ENCODE results near the gene GOLGA3.
"Not testable (repeated sequence)": the region's sequence is repeated elsewhere in the genome, so short reads cannot be mapped to it uniquely, and the experiment has no call there.

GOLGA3 gene

DNA sequence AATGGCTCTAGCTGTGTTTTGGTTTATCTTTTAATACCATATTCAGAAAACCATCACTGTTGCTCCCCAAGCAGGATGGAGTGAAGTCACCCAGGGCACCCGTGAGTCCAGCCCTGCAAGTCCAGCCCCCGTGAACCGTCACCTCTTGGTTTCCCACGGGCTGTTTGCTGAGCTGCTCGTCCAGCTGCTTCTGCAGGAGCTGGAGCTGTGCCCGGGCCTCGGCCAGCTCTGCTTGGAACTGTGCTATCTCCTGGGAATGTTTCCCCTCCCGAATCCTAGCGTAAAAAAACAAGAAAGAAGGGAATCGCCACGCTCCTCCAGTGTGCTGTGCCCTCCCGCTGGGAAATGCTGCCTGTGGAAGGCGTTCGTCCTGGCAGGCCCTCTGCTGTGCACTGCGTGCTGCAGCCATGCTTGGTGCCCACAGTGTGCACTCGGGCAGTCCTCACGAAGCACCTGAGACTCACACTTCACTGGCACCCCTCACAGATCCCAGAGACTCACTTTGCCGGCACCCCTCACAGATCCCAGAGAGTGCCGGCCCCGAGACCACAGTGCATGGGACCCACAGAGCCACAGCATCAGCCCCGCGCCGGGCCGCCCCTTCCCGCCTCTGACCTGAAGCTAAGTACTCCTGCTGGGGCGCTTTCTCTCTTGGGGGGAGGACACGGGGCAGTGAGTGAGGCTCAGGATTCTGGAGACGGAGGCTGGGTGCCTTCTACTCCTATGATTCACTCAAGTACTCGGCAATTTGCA is 51.7 kb downstream of the GOLGA3 start:
- DNase-seq = no peak

- DNase-seq = not testable (repeated sequence)
Observed at GRCh38 chr12:132776230-132776625, 52.4 kb downstream of the GOLGA3 start.

DNA sequence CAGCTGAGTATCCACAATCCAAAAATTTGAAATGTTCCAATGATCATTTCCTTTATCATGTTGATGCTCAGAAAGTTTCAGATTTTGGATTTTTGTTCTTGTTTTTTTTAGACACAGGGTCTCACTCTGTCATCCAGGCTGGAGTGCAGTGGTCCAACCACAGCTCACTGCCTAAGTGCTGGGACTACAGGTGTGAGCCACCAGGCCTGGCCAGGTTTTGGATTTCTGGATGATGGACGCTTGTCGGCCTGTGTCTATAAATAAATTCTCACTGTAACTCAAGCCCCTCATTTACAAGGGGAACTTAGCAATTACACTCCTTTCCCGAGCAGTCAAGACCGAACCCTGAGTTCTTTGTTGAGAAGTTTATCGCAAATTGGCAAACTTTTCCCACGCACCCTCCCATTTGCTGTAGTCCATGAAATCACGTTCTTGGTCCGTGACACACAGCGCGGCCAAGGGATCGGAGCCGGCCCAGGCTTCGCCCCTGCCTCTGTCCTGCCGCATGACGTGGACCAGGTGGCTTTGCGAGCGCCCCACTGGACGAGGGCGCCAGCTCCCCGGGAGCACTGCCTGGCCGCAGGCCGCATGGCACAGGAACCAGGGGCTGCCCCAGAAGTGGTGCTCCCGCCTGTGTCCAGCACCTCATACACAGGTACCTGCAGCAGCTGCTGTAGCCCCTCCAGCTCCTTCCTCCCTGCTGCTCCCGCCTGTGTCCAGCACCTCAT is 53.0 kb downstream of the GOLGA3 start:
- DNase-seq = no peak

DNA sequence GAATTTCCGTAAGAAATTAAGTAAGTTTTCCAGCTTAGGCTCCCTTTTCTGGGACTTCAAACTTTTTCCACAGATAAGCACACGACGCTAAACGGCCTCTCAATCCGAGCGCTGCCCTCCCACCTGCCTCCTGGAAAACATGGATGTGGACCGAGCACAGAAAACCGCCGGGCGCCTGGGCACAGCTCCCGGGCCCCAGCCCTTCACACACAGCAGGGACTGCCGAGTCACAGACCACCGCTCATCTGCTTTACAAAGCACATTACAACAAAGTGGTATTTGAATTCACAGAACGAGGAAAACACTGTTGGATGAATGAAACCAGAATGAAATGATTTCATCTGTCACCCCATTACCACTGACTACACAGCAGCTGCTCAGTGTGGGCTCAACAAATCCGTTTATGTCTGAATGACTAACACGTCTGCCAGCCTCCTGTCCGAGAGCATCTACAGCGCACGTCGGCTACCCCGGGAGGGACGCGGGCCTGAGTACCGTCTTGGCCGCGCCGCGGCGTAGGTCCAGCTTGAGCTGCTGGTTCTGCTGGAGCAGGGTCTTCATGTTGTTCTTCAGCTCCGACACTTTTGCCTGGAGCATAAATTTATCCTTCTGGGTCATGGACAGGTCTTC is 53.9 kb downstream of the GOLGA3 start:
- no peak for DNase-seq

DNA sequence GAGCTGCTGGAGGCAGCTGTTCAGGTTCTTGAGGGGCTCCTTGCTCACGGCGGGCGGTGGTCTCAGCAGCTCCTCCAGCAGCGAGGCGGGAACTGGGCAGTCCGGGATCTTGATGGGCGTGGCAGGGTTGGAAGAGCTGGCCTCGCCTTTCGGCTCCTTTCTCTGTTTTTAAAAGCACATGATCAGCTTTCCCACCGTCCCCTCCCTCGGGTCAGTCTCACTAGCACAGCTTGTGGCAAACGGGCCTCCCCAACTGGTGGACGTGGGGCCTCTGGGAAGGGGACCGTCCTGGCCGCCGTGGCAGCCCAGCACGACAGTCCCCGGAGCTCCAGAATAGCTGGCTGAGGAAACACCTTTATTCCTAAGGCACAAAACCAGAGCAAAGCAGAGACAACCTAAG is 54.5 kb downstream of the GOLGA3 start:
- no peak for DNase-seq

DNA sequence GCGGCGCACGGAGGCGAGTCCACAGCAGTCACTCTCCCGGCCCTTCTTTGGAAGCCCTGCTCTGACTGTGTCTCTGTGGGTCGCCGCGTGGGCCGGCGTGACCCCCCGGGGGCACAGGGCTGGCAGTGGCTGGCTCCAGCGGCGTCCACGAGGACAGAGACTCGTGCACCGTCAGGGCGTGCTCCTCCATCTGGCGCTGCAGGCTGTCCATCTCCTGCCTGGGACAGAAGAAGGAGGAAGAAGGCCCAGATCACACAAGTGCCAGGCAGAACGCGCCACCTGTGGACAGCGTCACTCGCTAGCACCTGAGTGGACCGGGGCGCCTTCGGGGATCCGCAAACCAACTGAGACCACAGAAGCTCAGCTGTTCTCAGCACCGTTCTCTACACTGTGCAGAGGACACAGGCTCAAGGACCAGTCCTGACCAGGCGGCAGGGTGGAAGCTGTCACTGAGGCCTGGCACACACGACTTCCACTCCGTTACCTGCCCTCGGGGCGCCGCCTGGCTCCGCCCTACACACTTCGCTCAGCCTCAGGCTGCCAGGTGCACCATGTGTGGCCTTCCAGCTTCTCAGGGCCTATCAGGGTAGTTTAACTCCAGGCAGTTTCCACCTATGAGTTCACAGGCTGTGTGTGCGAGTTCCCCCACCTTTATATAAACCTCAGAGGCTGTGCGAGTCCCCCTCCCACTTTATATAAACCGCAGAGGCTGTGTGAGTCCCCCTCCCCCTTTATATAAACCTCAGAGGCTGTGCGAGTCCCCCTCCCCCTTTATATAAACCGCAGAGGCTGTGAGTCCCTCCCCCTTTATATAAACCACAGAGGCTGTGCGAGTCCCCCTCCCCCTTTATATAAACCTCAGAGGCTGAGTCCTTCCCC is 55.4 kb downstream of the GOLGA3 start:
- DNase-seq = peak; percentile 22

- peak; percentile 60 for DNase-seq
Observed at GRCh38 chr12:132772606-132773005, 56.1 kb downstream of the GOLGA3 start.

GRCh38 chr12:132771126-132771838 is 57.4 kb downstream of the GOLGA3 start:
- peak; percentile 67 for DNase-seq

- DNase-seq = no peak
Observed at GRCh38 chr12:132766380-132767085, 62.1 kb downstream of the GOLGA3 start.

- no peak for DNase-seq
Observed at GRCh38 chr12:132765361-132765760, 63.3 kb downstream of the GOLGA3 start.

DNA sequence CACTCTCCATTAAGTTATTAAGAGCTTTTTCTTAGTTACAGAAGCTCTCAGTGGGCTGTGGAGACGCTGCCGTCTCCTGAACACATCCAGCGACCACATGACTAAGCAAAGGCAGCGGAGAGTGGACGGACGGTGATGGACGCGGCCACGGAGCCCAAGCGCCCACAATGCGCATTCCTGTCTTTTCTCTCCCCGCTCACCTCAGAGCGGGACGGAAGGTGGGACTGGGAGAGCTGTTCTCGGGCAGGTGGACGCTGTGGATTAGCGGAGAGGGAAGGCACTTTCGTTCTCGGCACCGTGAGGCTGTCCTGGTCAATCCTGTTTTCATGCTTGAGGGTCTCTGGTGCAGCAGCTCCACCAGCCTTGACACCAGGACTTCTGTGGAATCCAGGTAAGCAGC is 64.4 kb downstream of the GOLGA3 start:
- DNase-seq = no peak

DNA sequence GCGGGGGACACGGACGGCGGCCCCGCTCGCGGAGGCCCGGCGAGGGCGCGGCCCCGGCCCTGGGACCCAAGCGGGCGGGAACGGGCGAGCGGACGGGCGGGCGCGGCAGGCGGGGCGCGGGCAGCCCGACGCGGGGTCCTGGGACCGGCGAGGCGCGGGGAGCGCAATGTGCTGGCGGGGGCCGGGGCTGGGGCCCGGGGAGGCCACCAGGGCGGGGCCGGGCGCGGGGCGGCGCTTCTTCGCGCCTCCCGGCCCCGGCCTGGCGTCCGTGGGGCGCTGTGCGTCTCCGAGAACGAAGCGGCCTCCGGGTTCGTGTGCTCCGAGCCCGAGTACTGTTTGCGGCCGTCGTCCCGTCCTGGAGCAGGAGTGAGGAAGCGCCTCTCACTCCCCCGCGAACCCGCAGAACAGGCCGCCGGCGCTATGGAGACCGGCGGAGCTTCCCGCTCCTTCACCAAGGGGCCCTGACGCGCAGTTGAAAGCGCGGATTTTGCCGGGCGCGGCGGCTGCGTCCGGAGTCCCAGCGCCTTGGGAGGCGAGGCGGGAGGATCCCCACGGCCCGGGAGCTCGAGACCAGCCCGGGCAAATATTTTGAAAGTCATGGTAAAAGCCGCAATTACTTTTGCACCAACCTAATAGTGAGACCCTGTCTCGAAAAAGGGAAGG is 66.6 kb downstream of the GOLGA3 start:
- DNase-seq = peak; percentile 87

DNA sequence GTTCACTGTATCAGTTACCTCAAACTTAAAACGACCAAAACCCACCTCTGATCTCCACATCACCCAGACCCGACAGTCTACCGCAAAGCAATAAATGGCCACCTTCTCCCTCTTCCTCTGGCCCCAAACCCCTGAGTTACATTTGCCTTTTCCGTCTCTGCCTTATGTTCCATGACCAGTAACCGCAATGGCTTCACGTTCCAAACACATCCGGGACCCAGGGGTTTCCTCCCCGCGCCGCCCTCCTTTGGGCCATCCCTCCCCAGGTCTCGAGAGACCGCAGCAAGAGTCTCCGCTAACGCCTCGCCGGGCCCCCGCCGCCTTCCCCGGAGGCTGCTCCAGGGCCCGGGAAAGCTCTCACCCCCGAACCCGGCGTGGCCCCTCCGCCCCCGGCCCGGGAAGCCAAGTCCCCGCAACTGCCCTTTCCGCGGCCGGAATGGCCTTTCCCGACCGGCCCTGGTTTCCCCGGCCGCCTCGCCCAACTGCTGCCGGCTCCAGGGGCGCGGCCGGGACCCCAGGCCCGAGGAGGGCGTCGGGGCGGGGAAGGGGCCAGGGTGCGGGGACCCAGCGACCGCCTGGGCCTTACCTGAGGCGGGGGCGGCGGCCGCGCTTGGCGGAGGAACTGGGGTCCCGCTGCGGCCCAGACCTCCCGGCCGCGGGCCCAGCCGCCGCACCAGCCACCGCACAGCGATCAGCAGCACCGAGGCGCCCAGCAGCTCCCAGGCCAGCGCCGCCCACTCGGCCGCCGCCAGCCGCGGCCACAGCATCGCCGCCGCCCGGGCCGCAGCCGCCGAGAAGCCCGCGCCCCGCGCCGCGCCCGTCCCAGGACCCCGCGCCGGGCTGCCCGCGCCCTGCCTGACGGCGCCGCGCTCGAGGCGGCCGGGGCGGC is 67.4 kb downstream of the GOLGA3 start, which contains the start of gene ANKLE2:
ANKLE2 (minus strand) TSS at position 801 of the 889 bp plus-strand sequence; CDS start at position 767, 34 bp downstream.
- peak; percentile 45 for DNase-seq

DNA sequence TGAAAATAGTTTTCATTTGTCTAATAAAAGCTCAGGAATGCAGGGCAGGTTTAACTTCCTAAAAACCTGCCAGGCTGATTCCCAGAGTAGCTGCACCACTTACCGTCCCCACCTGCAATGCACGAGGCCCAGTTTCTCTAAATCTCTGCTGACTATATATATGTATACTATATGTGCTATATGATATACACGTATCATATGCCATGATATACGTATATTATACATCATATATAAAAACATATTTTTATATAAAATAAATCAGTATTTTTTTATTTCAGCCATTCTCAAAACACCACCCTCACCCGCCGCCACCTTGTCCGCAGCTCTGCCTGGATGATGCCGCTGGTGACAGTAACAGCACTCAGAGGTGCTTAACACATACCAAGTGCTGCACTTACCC is 69.3 kb downstream of the GOLGA3 start:
- no peak for DNase-seq

- DNase-seq = not testable (repeated sequence)
Observed at GRCh38 chr12:132758825-132759224, 69.8 kb downstream of the GOLGA3 start.

GRCh38 chr12:132754160-132754932 is 74.3 kb downstream of the GOLGA3 start:
- DNase-seq = no peak

DNA sequence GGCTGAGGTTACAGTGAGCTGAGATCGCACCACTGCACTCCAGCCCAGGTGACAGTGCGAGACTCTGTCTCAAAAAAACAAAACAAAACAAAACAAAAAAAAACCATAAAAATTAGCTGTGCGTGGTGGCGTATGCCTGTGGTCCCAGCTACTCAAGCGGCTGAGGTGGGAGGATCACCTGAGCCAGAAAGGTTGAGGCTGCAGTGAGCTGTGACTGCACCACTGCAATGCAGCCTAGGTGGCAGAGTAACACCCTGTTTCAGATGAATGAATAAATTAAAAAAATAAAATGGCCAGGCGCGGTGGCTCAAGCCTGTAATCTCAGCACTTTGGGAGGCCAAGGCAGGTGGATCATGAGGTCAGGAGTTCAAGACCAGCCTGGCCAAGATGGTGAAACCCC is 75.0 kb downstream of the GOLGA3 start:
- DNase-seq = not testable (repeated sequence)

- DNase-seq = no peak
Observed at GRCh38 chr12:132748319-132748718, 80.3 kb downstream of the GOLGA3 start.

- no peak for DNase-seq
Observed at GRCh38 chr12:132747896-132748295, 80.8 kb downstream of the GOLGA3 start.

Data from CD4-positive, alpha-beta T cell treated with Interferon gamma for 1 hour (primary cell).